Measurements from ENCODE around the gene KMT2E. TPM values are rescaled to one million over a fixed set of nuclear protein-coding genes. Genes with fewer than 3 reads are reported as not detected.
"Not testable (repeated sequence)": the region's sequence is repeated elsewhere in the genome, so short reads cannot be mapped to it uniquely, and the experiment has no call there.

The KMT2E gene
- total RNA-seq, 1 donor from 2014 or later = 35.1 TPM

- no peak for ATAC-seq (ENCODE audit: poor library complexity)
- DNase-seq = no peak
- intact Hi-C loops (cut with DNase I) = loop anchor here (10.0 kb wide), 1 partner anchor 72 kb away; no protein-coding TSS in a partner anchor
These were observed 3.0 kb downstream of the KMT2E start for GRCh38 chr7:105016709-105017656.

GRCh38 chr7:105017657-105018365 is 3.8 kb downstream of the KMT2E start:
- no peak for ATAC-seq (ENCODE audit: poor library complexity)
- no peak for DNase-seq
- intact Hi-C loops (cut with DNase I) = loop anchor here (10.0 kb wide), 1 partner anchor 73 kb away; no protein-coding TSS in a partner anchor

- ATAC-seq (ENCODE audit: poor library complexity) (no peak), DNase-seq (no peak)
- intact Hi-C loops (cut with DNase I) = loop anchor here (10.0 kb wide), 1 partner anchor 74 kb away; no protein-coding TSS in a partner anchor
These were observed 5.3 kb downstream of the KMT2E start for GRCh38 chr7:105019269-105019668.

- peak; percentile 9 for ATAC-seq (ENCODE audit: poor library complexity)
- DNase-seq = no peak
- intact Hi-C loops (cut with DNase I) = no loop called here
These were observed 6.9 kb downstream of the KMT2E start for GRCh38 chr7:105020926-105021325.

GRCh38 chr7:105021352-105021751 is 7.3 kb downstream of the KMT2E start:
- DNase-seq = no peak
- intact Hi-C loops (cut with DNase I) = no loop called here
- no peak for ATAC-seq (ENCODE audit: poor library complexity)

- intact Hi-C loops (cut with DNase I) = no loop called here
- DNase-seq (no peak), ATAC-seq (ENCODE audit: poor library complexity) (no peak)
These were observed 8.0 kb downstream of the KMT2E start for GRCh38 chr7:105021967-105022366.

GRCh38 chr7:105022458-105022857 is 8.5 kb downstream of the KMT2E start:
- ATAC-seq (ENCODE audit: poor library complexity) = no peak
- intact Hi-C loops (cut with DNase I) = no loop called here
- DNase-seq = no peak

GRCh38 chr7:105024734-105025133 is 10.7 kb downstream of the KMT2E start:
- intact Hi-C loops (cut with DNase I) = no loop called here
- no peak for ATAC-seq (ENCODE audit: poor library complexity)
- no peak for DNase-seq

GRCh38 chr7:105026750-105027149 is 12.7 kb downstream of the KMT2E start:
- ATAC-seq (ENCODE audit: poor library complexity) (no peak), DNase-seq (no peak)
- intact Hi-C loops (cut with DNase I) = no loop called here

GRCh38 chr7:105027176-105027853 is 13.3 kb downstream of the KMT2E start:
- no peak for DNase-seq
- intact Hi-C loops (cut with DNase I) = no loop called here
- no peak for ATAC-seq (ENCODE audit: poor library complexity)

- ATAC-seq (ENCODE audit: poor library complexity) = no peak
- intact Hi-C loops (cut with DNase I) = no loop called here
- DNase-seq = no peak
These were observed 14.0 kb downstream of the KMT2E start for GRCh38 chr7:105028004-105028403.

- ATAC-seq (ENCODE audit: poor library complexity); intact Hi-C loops (cut with DNase I); DNase-seq: not testable (repeated sequence)
These were observed 14.9 kb downstream of the KMT2E start for GRCh38 chr7:105028941-105029340.

- DNase-seq (no peak), ATAC-seq (ENCODE audit: poor library complexity) (peak; percentile 45)
- intact Hi-C loops (cut with DNase I) = no loop called here
These were observed 16.4 kb downstream of the KMT2E start for GRCh38 chr7:105030447-105030846.

GRCh38 chr7:105032553-105033214 is 18.7 kb downstream of the KMT2E start:
- ATAC-seq (ENCODE audit: poor library complexity) = no peak
- no peak for DNase-seq
- intact Hi-C loops (cut with DNase I) = no loop called here

- no peak for ATAC-seq (ENCODE audit: poor library complexity)
- intact Hi-C loops (cut with DNase I) = no loop called here
- no peak for DNase-seq
These were observed 21.3 kb downstream of the KMT2E start for GRCh38 chr7:105035349-105035748.

GRCh38 chr7:105036217-105037168 is 22.5 kb downstream of the KMT2E start:
- ATAC-seq (ENCODE audit: poor library complexity) = peak; percentile 36
- DNase-seq = no peak
- intact Hi-C loops (cut with DNase I) = no loop called here

GRCh38 chr7:105037319-105037718 is 23.3 kb downstream of the KMT2E start:
- intact Hi-C loops (cut with DNase I) = no loop called here
- DNase-seq = no peak
- no peak for ATAC-seq (ENCODE audit: poor library complexity)

All from Right ventricle myocardium superior (tissue), 1 donor.